Nephron (organoid): ENCODE measurements around the gene UBA3.

ENCODE experiments used
- H3K27ac Mint-ChIP-seq, 3 experiments: 2 replicates each; pipeline ENCODE4 v1.8.0; 2020; ENCODE audit warnings: mixed read lengths in 3 of 3, mild to moderate bottlenecking in 2 of 3, moderate library complexity in 1 of 3
- H3K27me3 Mint-ChIP-seq: 2 replicates; pipeline ENCODE4 v1.8.0; 2021; ENCODE audit warnings: low read depth, mild to moderate bottlenecking, moderate library complexity, mixed read lengths
- H3K36me3 Mint-ChIP-seq: 2 replicates; pipeline ENCODE4 v1.8.0; 2020; ENCODE audit warnings: low read depth, mixed read lengths
- H3K4me1 Mint-ChIP-seq: 2 replicates; pipeline ENCODE4 v1.8.0; 2020; ENCODE audit warnings: mixed read lengths
- H3K4me3 Mint-ChIP-seq, 3 experiments: 2 replicates each; pipeline ENCODE4 v1.8.0; 2020; ENCODE audit warnings: mild to moderate bottlenecking in 3 of 3, mixed read lengths in 3 of 3, moderate library complexity in 2 of 3
- H3K9me3 Mint-ChIP-seq: 2 replicates; pipeline ENCODE4 v1.8.0; 2020; ENCODE audit warnings: mixed read lengths
- TF ChIP-seq, protein P1 (sequence below), 3 experiments: fragments of 200-600 bp; sonication (generic); IDR thresholded peaks; one replicate each; pipeline ENCODE4 v1.5.0; 2021; ENCODE audit warnings: antibody characterized with exemption in 3 of 3; ENCODE audit not compliant: unreplicated experiment in 3 of 3

UBA3 gene

DNA sequence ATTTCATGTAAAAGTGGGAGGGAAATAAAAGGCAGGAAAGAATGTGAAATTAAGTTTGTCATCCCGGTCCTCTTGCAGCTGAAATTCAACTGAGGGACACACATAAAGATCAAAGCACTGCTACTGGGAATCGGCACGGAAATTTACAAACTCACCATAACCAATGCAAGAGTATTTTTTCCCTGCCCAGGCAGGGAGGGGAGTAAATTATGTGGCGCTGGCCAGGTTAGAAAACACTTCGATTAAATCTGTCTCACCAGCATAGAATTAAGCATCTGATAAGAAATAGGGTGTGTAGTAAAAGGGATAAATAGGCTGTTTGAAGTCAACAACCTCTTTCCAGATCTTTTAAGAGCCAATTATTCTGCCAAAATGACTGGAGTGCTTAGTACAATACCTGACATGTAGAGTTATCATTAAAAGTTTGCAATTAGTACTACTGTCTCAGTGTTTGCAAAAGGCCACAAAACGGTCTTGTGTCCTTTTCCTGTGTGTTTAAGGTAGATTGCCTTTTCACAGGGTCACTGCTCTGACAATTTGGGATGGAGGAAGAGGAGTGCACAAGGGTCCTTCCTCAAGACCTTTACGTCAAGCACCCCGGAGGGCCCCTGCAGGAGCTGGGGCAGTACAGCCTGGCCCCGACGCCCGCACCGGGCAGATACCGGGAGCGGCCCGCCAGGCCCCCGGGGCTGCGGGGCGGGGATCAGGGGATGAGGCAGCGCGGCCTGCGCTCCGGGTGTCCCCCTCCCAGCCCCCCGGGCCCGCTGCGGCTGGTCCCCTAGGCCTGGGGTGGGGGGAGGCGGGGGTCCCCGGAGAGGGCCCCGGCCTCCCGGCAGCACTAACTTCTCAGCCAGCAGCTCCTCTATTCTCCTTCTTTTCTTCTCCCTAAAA is 651 bp downstream of the UBA3 start:
- Mint-ChIP-seq H3K36me3 (peaks cover 8% of the 10 kb centered on the region), H3K4me1 (peaks cover 60% of the 10 kb centered on the region), H3K27me3 (no peaks in the 10 kb centered on the region), H3K4me3 (peak overlapping the region; percentile 85 to 93 (median 88)), H3K9me3 (no peaks in the 10 kb centered on the region), H3K27ac (peak overlapping the region; percentile 73 to 86 (median 83))
- TF ChIP-seq, protein P1, sequence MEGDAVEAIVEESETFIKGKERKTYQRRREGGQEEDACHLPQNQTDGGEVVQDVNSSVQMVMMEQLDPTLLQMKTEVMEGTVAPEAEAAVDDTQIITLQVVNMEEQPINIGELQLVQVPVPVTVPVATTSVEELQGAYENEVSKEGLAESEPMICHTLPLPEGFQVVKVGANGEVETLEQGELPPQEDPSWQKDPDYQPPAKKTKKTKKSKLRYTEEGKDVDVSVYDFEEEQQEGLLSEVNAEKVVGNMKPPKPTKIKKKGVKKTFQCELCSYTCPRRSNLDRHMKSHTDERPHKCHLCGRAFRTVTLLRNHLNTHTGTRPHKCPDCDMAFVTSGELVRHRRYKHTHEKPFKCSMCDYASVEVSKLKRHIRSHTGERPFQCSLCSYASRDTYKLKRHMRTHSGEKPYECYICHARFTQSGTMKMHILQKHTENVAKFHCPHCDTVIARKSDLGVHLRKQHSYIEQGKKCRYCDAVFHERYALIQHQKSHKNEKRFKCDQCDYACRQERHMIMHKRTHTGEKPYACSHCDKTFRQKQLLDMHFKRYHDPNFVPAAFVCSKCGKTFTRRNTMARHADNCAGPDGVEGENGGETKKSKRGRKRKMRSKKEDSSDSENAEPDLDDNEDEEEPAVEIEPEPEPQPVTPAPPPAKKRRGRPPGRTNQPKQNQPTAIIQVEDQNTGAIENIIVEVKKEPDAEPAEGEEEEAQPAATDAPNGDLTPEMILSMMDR (IDR thresholded peaks at IDR 0.05; ENCODE audit: unreplicated experiment in 3 of 3), result no peak

DNA sequence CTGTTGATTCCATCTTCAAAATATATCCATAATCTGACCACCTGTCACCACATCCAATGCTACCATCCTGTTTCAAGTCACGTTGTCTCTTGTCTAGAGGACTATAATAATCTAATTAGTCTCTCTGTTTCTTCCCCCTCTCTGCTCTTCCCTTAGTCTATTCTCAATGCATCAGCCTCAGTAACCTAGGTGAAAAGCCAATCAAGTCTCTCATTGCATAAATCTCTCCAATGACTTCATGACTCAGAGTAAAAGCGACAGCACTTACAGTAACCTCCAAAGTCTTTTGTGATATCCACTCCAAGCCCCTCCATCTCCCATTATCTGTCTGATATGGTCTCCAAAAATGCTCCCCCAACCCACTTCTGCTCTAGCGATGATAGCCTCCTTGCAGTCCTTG is 7.2 kb downstream of the UBA3 start:
- H3K4me1 Mint-ChIP-seq, result peaks cover 9% of the 10 kb centered on the region
- H3K27ac Mint-ChIP-seq, result no peak overlapping the region
- H3K36me3 Mint-ChIP-seq, result peaks cover 42% of the 10 kb centered on the region
- no peak overlapping the region for H3K4me3 Mint-ChIP-seq
- H3K9me3 Mint-ChIP-seq, result no peaks in the 10 kb centered on the region
- no peaks in the 10 kb centered on the region for H3K27me3 Mint-ChIP-seq
- TF ChIP-seq, protein P1 (IDR thresholded peaks at IDR 0.05; ENCODE audit: unreplicated experiment in 3 of 3), result no peak

- H3K27me3 Mint-ChIP-seq, result no peaks in the 10 kb centered on the region
- no peaks in the 10 kb centered on the region for H3K9me3 Mint-ChIP-seq
- no peaks in the 10 kb centered on the region for H3K4me1 Mint-ChIP-seq
- H3K36me3 Mint-ChIP-seq, result peaks cover 54% of the 10 kb centered on the region
- no peak overlapping the region for H3K4me3 Mint-ChIP-seq
- no peak overlapping the region for H3K27ac Mint-ChIP-seq
- TF ChIP-seq, protein P1 (IDR thresholded peaks at IDR 0.05; ENCODE audit: unreplicated experiment in 3 of 3), result no peak
Observed at GRCh38 chr3:69066121-69066520, 14.0 kb downstream of the UBA3 start.

DNA sequence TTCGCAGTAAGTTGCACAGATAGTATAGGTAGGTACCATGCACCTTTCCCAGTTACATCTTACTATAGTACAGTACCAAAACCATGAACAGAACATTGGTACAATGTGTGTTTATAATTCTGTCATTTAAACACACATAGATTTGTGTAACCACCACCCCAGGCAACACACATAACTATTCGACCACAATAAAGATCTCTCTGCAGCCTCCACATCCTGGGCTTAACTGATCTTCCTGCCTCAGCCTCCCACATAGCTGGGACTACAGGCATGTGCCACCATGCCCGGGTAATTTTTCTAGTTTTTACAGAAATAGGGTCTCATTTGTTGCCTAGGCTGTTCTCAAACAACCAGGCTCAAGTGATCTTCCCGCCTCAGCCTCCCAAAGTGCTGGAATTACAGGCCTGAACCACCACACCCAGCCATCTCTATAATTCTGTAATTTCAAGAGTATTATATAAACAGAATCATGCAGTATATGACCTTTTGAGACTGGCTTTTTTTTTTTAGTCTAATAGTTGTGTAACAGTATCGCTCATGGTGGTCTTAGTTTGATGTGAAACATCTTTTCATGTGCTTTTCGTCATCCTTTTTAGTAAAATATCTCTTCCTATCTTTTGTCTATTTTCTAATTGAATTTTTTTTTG is 14.7 kb downstream of the UBA3 start:
- Mint-ChIP-seq H3K4me3 (no peak overlapping the region), H3K36me3 (peaks cover 55% of the 10 kb centered on the region), H3K4me1 (no peaks in the 10 kb centered on the region), H3K9me3 (no peaks in the 10 kb centered on the region), H3K27ac (no peak overlapping the region), H3K27me3 (no peaks in the 10 kb centered on the region)
- TF ChIP-seq, protein P1 (IDR thresholded peaks at IDR 0.05; ENCODE audit: unreplicated experiment in 3 of 3), result no peak

DNA sequence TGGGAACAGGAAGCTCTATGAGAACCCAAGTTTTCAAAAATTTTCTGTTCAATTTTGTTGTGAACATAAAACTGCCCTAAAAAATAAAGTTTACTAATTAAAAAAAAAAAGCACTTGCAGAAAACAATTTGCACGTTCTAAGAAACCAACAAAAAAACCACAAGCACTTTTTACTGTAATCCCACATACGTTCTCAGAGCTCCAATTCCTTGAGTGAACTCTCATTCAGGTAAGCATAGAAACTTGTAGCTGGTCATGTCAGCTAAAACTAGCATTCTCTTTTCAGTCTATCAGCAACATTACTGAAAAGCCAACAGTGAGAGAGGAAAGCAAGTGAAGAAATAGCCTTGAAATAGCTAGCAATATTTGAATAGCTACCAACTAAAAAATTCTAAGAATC is 16.5 kb downstream of the UBA3 start:
- TF ChIP-seq, protein P1 (IDR thresholded peaks at IDR 0.05; ENCODE audit: unreplicated experiment in 3 of 3), result no peak
- H3K27me3 Mint-ChIP-seq, result no peaks in the 10 kb centered on the region
- no peaks in the 10 kb centered on the region for H3K4me1 Mint-ChIP-seq
- H3K4me3 Mint-ChIP-seq, result no peak overlapping the region
- H3K27ac Mint-ChIP-seq, result no peak overlapping the region
- no peaks in the 10 kb centered on the region for H3K9me3 Mint-ChIP-seq
- H3K36me3 Mint-ChIP-seq, result peaks cover 66% of the 10 kb centered on the region
